ENCODE results near the gene LMF1. TPM values are rescaled to one million over a fixed set of nuclear protein-coding genes. Genes with fewer than 3 reads are reported as not detected.
"Not testable (repeated sequence)": the region's sequence is repeated elsewhere in the genome, so short reads cannot be mapped to it uniquely, and the experiment has no call there.

LMF1 gene
- total and polyA plus RNA-seq, 3 donors from 2014 or later = 12.5 to 83.4 (median 66.6) TPM

DNA sequence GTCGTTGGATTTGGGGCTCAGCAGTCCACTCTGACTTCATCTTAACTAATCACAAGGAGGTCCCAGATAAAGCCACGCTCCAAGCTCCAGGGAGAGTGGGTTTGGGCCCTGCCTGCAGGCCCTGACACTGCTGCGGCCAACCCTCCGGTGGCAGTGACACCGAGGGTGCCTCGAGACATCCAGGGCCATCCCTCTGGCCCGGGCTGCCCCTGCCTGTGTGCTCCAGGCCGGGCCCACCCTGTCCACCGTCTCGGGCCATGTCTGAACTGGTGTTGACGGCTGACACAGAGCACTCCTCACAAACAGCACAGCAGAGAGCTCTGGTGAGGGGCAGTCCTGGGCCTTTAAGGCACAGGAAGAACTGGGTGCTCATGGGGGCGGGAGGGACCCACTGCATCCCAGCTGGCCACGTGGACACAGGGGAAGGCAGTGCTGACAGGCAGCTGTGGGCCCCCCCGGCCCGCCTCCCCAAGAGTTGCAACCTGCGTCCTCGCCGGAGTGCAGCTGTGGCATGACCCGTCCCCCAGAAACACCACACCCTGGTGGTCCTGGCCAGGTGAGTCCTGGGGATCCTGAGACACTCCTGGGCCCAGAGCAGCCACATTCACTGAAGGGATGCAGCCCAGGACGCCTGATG is 80.0 kb downstream of the LMF1 start:
- H3K4me1 ChIP-seq = peaks cover 13% of the 10 kb centered on the region
- WGBS, 2 donors = 75 to 79% methylated on average over 8 to 20 of the region's 20 CpGs

DNA sequence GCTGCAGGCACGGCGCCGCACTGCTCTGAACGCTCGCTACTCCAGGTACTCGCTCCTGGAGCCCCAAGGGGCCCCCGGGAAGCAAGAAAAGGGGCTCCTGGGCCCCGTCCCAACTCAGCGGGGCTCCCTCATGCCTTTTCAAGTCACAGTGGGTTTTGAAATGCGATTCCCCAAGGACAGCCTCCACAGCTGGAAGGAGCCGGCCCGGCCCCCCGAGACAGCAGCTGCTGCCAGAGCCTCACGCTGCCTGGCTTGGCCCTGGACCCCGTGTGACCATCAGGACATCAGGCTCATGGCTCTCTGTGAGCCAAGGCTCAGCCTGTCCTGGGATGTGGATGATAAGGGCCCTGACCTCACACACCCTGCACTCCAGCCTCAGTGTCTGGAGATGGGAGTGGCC is 80.6 kb downstream of the LMF1 start:
- intact Hi-C loops (cut with DNase I; ENCODE audit: low total_unique reads) = no loop called here
- H3K27ac ChIP-seq = no peak overlapping the region
- no peak for TF ChIP-seq POLR2A (IDR thresholded peaks at IDR 0.05)
- TF ChIP-seq, protein P1, sequence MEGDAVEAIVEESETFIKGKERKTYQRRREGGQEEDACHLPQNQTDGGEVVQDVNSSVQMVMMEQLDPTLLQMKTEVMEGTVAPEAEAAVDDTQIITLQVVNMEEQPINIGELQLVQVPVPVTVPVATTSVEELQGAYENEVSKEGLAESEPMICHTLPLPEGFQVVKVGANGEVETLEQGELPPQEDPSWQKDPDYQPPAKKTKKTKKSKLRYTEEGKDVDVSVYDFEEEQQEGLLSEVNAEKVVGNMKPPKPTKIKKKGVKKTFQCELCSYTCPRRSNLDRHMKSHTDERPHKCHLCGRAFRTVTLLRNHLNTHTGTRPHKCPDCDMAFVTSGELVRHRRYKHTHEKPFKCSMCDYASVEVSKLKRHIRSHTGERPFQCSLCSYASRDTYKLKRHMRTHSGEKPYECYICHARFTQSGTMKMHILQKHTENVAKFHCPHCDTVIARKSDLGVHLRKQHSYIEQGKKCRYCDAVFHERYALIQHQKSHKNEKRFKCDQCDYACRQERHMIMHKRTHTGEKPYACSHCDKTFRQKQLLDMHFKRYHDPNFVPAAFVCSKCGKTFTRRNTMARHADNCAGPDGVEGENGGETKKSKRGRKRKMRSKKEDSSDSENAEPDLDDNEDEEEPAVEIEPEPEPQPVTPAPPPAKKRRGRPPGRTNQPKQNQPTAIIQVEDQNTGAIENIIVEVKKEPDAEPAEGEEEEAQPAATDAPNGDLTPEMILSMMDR (IDR thresholded peaks at IDR 0.05) = no peak
- 58 to 81% methylated on average over 8 to 15 of the region's 15 CpGs for WGBS, 2 donors
- H3K4me1 ChIP-seq = peaks cover 13% of the 10 kb centered on the region
- H3K4me3 ChIP-seq = no peak overlapping the region
- no peaks in the 10 kb centered on the region for H3K9me3 ChIP-seq
- H3K36me3 ChIP-seq (ENCODE audit: low read depth, missing control alignments) = no peaks in the 10 kb centered on the region
- H3K27me3 ChIP-seq = no peaks in the 10 kb centered on the region
- DNase-seq = no peak

More for the DNA sequence above, 80.0 kb downstream of the LMF1 start:
- Histone ChIP-seq H3K27me3 (no peaks in the 10 kb centered on the region), H3K9me3 (no peaks in the 10 kb centered on the region), H3K4me3 (no peak overlapping the region), H3K36me3 (ENCODE audit: low read depth, missing control alignments) (no peaks in the 10 kb centered on the region), H3K27ac (no peak overlapping the region)
- no peak for DNase-seq
- TF ChIP-seq, protein P1 (IDR thresholded peaks at IDR 0.05) = no peak
- no peak for TF ChIP-seq POLR2A (IDR thresholded peaks at IDR 0.05)
- intact Hi-C loops (cut with DNase I; ENCODE audit: low total_unique reads) = no loop called here

DNA sequence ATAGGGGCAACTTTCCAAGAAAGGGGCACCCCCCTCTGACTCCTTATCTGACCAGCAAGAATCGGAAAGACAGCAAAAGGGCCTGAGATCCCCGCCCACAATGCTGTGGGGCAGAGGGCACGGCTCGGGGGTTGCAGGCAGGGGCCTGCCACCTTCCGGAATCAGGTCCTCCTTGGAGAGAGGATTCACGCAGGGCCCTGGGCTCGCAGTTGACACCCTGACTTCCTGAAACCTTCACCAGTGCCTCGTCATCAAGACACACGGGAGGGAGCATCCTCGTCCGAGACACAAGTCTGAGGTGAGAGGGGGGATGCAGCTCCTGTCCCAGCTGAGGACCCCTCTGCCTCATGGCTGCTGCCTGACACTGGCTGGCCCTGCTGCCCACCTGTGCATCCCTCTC is 81.2 kb downstream of the LMF1 start:
- WGBS, 2 donors = 90 to 100% methylated on average over 1 to 11 of the region's 11 CpGs
- Histone ChIP-seq H3K9me3 (no peaks in the 10 kb centered on the region), H3K4me1 (peaks cover 13% of the 10 kb centered on the region), H3K27me3 (no peaks in the 10 kb centered on the region), H3K4me3 (no peak overlapping the region), H3K36me3 (ENCODE audit: low read depth, missing control alignments) (no peaks in the 10 kb centered on the region), H3K27ac (no peak overlapping the region)
- DNase-seq = no peak
- intact Hi-C loops (cut with DNase I; ENCODE audit: low total_unique reads) = no loop called here
- no peak for TF ChIP-seq POLR2A (IDR thresholded peaks at IDR 0.05)
- TF ChIP-seq, protein P1 (IDR thresholded peaks at IDR 0.05) = no peak

DNA sequence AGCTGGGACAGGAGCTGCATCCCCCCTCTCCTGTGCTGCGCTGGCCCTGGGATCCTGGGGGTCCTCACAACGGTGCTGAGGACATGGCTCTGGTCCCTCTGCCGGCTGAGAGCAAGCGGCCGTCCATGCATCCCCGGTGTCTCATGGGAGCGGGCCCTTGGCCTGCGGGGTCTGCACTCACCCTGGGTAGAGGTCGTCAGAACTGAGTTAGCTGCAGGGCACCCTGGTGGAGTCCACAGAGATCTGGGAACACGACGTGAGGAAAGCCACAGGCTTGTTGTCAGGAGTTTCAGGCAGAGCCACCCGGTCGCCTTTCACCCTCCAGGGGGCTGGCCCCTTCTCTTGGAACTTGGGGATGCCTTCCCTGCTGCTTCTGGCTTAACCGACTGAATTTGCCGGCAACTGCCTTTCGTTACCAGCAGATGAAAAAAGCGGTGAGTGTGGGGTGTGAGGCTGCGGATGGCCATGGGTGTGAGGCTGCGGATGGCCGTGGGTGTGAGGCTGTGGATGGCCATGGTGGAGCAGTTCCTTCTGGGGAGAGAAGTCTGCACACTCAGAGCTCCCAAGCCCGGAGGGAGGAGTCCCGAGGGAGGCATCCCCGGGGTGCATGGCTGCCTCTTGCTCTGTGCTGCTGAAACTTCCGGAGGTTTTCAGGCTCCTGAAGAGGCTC is 81.7 kb downstream of the LMF1 start:
- WGBS, 2 donors = 91 to 92% methylated on average over 15 to 19 of the region's 24 CpGs
- TF ChIP-seq, protein P1 (IDR thresholded peaks at IDR 0.05) = no peak
- TF ChIP-seq POLR2A (IDR thresholded peaks at IDR 0.05) = no peak
- intact Hi-C loops (cut with DNase I; ENCODE audit: low total_unique reads) = no loop called here
- Histone ChIP-seq H3K27ac (no peak overlapping the region), H3K27me3 (no peaks in the 10 kb centered on the region), H3K9me3 (no peaks in the 10 kb centered on the region), H3K4me1 (peaks cover 13% of the 10 kb centered on the region), H3K4me3 (no peak overlapping the region), H3K36me3 (ENCODE audit: low read depth, missing control alignments) (no peaks in the 10 kb centered on the region)
- no peak for DNase-seq

DNA sequence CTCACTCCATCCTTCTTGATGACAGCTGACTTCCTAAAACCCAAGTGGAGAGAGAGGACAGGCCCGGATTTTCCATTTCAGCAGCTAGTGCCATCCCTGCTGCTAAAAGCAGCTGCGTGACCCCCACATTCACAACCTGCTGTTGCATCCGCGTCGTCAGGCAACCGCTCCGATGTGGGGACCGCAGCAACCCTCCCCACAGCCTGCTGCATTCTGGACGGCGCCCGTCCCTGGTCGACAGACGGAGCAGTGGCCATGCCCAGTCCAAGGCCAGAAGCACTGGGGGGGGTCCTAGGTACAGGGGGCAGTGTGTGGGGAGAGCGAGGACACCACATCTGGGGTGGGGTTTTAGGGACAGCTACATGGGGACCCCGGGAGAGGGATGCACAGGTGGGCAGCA is 82.3 kb downstream of the LMF1 start:
- DNase-seq; H3K27me3 ChIP-seq; H3K27ac ChIP-seq; H3K9me3 ChIP-seq; H3K36me3 ChIP-seq (ENCODE audit: low read depth, missing control alignments); H3K4me3 ChIP-seq; intact Hi-C loops (cut with DNase I; ENCODE audit: low total_unique reads): not testable (repeated sequence)
- WGBS, 2 donors = 81 to 96% methylated on average over 4 to 15 of the region's 15 CpGs
- H3K4me1 ChIP-seq = peaks cover 13% of the 10 kb centered on the region
